H1 (cell line): ENCODE measurements around the gene APBB3. TPM values are rescaled to one million over a fixed set of nuclear protein-coding genes. Genes with fewer than 3 reads are reported as not detected.

Experiments used
- ATF2 ChIP-seq: IDR thresholded peaks from 2 replicates; pipeline ENCODE4 v1.6.1; 2012; ENCODE audit warnings: low read length, inconsistent platforms
- BRCA1 ChIP-seq: IDR thresholded peaks from 2 replicates; pipeline ENCODE4 v1.6.1; 2012; ENCODE audit warnings: low read depth, low read length, improper control_type of control experiment
- CTCF ChIP-seq, 3 experiments: IDR thresholded peaks; 1 replicate in 2 of 3; 2 replicates in 1 of 3; pipeline versions ENCODE4 v1.5.1 to v1.6.1; 2011; ENCODE audit warnings: low read length in 3 of 3, mild to moderate bottlenecking in 3 of 3, inconsistent platforms in 2 of 3, low read depth in 1 of 3, moderate library complexity in 1 of 3; ENCODE audit not compliant: insufficient read depth in 1 of 3; ENCODE audit errors: control extremely low read depth in 1 of 3
- GABPA ChIP-seq: IDR thresholded peaks from 2 replicates; pipeline ENCODE4 v1.6.1; 2011; ENCODE audit warnings: mild to moderate bottlenecking, low read length, moderate library complexity, borderline replicate concordance; ENCODE audit not compliant: insufficient read depth
- NANOG ChIP-seq: IDR thresholded peaks from 2 replicates; pipeline ENCODE4 v1.6.1; 2011; ENCODE audit warnings: low read length, low read depth, mild to moderate bottlenecking, inconsistent platforms; ENCODE audit not compliant: insufficient read depth, poor library complexity, severe bottlenecking
- POLR2AphosphoS5 ChIP-seq: IDR thresholded peaks from 2 replicates; pipeline ENCODE4 v1.6.1; 2011; ENCODE audit warnings: low read depth, low read length
- SP1 ChIP-seq: IDR thresholded peaks from 2 replicates; pipeline ENCODE4 v1.6.1; 2011; ENCODE audit warnings: low read depth, low read length
- TBP ChIP-seq: IDR thresholded peaks from 2 replicates; pipeline ENCODE4 v1.6.1; 2011; ENCODE audit warnings: low read depth, low read length, improper control_type of control experiment
- polyA plus RNA-seq, 7 experiments: library from polyadenylated mRNA; depleted of rRNA in 3 of 7; stranded (reverse) in 5 of 7; unstranded in 2 of 7; fragments of >200 nt in 5 of 7; fragments of 200-250 nt in 2 of 7; gene quantifications; 1 replicate in 5 of 7; 2 replicates in 1 of 7; 4 replicates in 1 of 7; pipeline versions ENCODE4 v1.2.1 to v1.2.3, GENCODE V29; 2011 to 2013; ENCODE audit warnings: missing spikeins in 2 of 7, mixed read lengths in 2 of 7
- total RNA-seq: library from RNA; stranded (reverse); fragmentation: NEBNext Ultra II Directional; extraction: Animal tissue kit (Norgen Biotek cat#: 25700); gene quantifications from 2 replicates; pipeline ENCODE4 v1.2.1, GENCODE V29; 2021

Gene APBB3
- total and polyA plus RNA-seq, 2 of the 8 experiments (the other 6 are each of a cell fraction or from before 2014, with no cell fraction given) = 16.0 to 21.9 TPM

DNA sequence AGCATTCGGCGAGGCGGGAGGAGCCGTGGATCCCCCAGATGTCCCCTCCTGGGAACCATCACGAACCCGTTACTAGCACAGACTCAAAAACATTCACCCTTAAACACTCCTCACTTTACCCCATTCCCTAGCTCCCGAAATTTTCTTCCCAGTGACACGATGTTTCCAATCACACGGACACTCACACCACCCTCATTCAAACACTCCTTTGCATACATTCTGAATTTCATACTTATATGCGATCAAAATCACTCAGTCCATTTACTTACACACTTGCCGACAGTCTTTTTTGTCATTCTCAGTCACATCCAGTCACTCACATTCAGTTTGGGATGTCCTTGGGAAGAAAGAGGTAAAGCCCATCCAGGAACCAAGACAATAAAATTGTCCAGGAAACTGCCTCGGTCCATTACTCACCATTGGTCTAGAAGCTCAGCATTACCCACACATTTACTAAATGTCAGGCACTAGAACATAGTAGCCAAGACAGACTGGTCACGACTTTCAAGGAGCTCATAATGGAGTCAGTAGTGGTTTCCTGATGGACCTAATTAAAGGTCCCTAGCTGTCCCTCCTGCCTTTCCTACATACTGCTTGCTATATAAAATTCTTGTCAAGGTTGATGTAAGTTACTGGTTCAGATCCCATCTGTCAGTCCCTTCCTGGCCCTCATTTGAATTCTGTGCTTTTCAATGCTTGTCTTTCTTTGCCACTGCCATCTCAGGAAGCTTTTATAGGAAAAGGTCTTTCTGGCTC is 804 bp upstream of the APBB3 start (continued):
- TF ChIP-seq NANOG (no peak), ATF2 (no peak), BRCA1 (no peak), CTCF (IDR thresholded peaks at IDR 0.05; ENCODE audit: control extremely low read depth in 1 of 3, insufficient read depth in 1 of 3, low read depth in 1 of 3, low read length in 3 of 3) (no peak), SP1 (no peak), TBP (no peak), POLR2AphosphoS5 (no peak), GABPA (no peak)
